ACC112 (cell line): ENCODE data around the gene ZEB2.

ENCODE experiments used
- H2AFZ ChIP-seq: fragments of 200-600 bp; sonication (generic); one replicate; pipeline ENCODE4 v1.6.0; 2017; ENCODE audit warnings: antibody characterized with exemption, low read length; ENCODE audit not compliant: unreplicated experiment
- H3K27ac ChIP-seq: fragments of 200-600 bp; sonication (generic); 2 replicates; pipeline ENCODE4 v1.5.1; 2014; ENCODE audit warnings: low read depth, mild to moderate bottlenecking, antibody characterized with exemption, low read length, moderate library complexity
- H3K27me3 ChIP-seq: fragments of 200-600 bp; sonication (generic); 2 replicates; pipeline ENCODE4 v1.6.1; 2014; ENCODE audit warnings: mild to moderate bottlenecking, antibody characterized with exemption, low read length, moderate library complexity, mixed read lengths; ENCODE audit not compliant: insufficient read depth
- H3K36me3 ChIP-seq: fragments of 200-600 bp; sonication (generic); 2 replicates; pipeline ENCODE4 v1.6.1; 2016; ENCODE audit warnings: mild to moderate bottlenecking, antibody characterized with exemption, low read length, moderate library complexity, mixed read lengths; ENCODE audit not compliant: insufficient read depth
- H3K4me1 ChIP-seq: fragments of 200-600 bp; sonication (generic); one replicate; pipeline ENCODE4 v1.6.1; 2016; ENCODE audit warnings: low read length, mixed read lengths; ENCODE audit not compliant: insufficient read depth, unreplicated experiment, control insufficient read depth
- H3K4me3 ChIP-seq: fragments of 200-600 bp; sonication (generic); 2 replicates; pipeline ENCODE4 v1.5.1; 2014; ENCODE audit warnings: mild to moderate bottlenecking, low read depth, low read length
- H3K79me2 ChIP-seq: fragments of 200-600 bp; sonication (generic); one replicate; pipeline ENCODE4 v1.6.0; 2016; ENCODE audit warnings: low read length; ENCODE audit not compliant: control insufficient read depth, unreplicated experiment, insufficient read depth

The ZEB2 gene

GRCh38 chr2:144495227-144496091, 24.5 kb downstream of the ZEB2 start:
- Histone ChIP-seq H3K79me2 (peaks cover 88% of the 10 kb centered on the region), H3K27me3 (no peaks in the 10 kb centered on the region), H3K4me1 (peaks cover 23% of the 10 kb centered on the region), H2AFZ (no peak overlapping the region), H3K36me3 (peaks cover 19% of the 10 kb centered on the region), H3K27ac (peak overlapping the region; percentile 52), H3K4me3 (peak overlapping the region; percentile 36)

GRCh38 chr2:144493027-144493809, 26.7 kb downstream of the ZEB2 start:
- peaks cover 23% of the 10 kb centered on the region for H3K4me1 ChIP-seq
- H3K27me3 ChIP-seq, result no peaks in the 10 kb centered on the region
- H3K36me3 ChIP-seq, result peaks cover 13% of the 10 kb centered on the region
- H3K4me3 ChIP-seq, result no peak overlapping the region
- peaks cover 82% of the 10 kb centered on the region for H3K79me2 ChIP-seq
- no peak overlapping the region for H3K27ac ChIP-seq
- H2AFZ ChIP-seq, result no peak overlapping the region

- H2AFZ ChIP-seq, result no peak overlapping the region
Observed at GRCh38 chr2:144490857-144491256, 29.1 kb downstream of the ZEB2 start.

GRCh38 chr2:144490017-144490416, 29.9 kb downstream of the ZEB2 start:
- peaks cover 60% of the 10 kb centered on the region for H3K79me2 ChIP-seq
- no peak overlapping the region for H3K27ac ChIP-seq

More at GRCh38 chr2:144490857-144491256, 29.1 kb downstream of the ZEB2 start:
- Histone ChIP-seq H3K4me3 (no peak overlapping the region), H3K79me2 (peaks cover 68% of the 10 kb centered on the region), H3K27ac (no peak overlapping the region), H3K36me3 (peaks cover 13% of the 10 kb centered on the region), H3K4me1 (peaks cover 11% of the 10 kb centered on the region), H3K27me3 (no peaks in the 10 kb centered on the region)

GRCh38 chr2:144489315-144489916, 30.5 kb downstream of the ZEB2 start:
- Histone ChIP-seq H3K36me3 (peaks cover 13% of the 10 kb centered on the region), H2AFZ (no peak overlapping the region), H3K27me3 (no peaks in the 10 kb centered on the region), H3K27ac (no peak overlapping the region), H3K4me1 (peaks cover 6% of the 10 kb centered on the region), H3K79me2 (peaks cover 60% of the 10 kb centered on the region), H3K4me3 (no peak overlapping the region)

More at GRCh38 chr2:144490017-144490416, 29.9 kb downstream of the ZEB2 start:
- Histone ChIP-seq H2AFZ (no peak overlapping the region), H3K4me1 (peaks cover 3% of the 10 kb centered on the region), H3K4me3 (no peak overlapping the region), H3K36me3 (peaks cover 13% of the 10 kb centered on the region), H3K27me3 (no peaks in the 10 kb centered on the region)

- Histone ChIP-seq H3K36me3 (no peaks in the 10 kb centered on the region; the same call in 1 of the 2 replicates), H2AFZ (no peak overlapping the region), H3K4me1 (peaks cover 32% of the 10 kb centered on the region), H3K4me3 (no peak overlapping the region), H3K27ac (no peak overlapping the region), H3K79me2 (peaks cover 53% of the 10 kb centered on the region), H3K27me3 (no peaks in the 10 kb centered on the region)
Observed at GRCh38 chr2:144484201-144484948, 35.5 kb downstream of the ZEB2 start.

GRCh38 chr2:144481666-144482065, 38.3 kb downstream of the ZEB2 start:
- Histone ChIP-seq H3K36me3 (no peaks in the 10 kb centered on the region; the same call in 1 of the 2 replicates), H2AFZ (no peak overlapping the region), H3K79me2 (peaks cover 62% of the 10 kb centered on the region), H3K4me1 (peaks cover 50% of the 10 kb centered on the region), H3K27ac (peak overlapping the region; percentile 52), H3K27me3 (no peaks in the 10 kb centered on the region), H3K4me3 (no peak overlapping the region; the same call in 1 of the 2 replicates)

GRCh38 chr2:144481109-144481508, 38.8 kb downstream of the ZEB2 start:
- Histone ChIP-seq H3K27ac (peak overlapping the region; percentile 52), H3K4me3 (no peak overlapping the region), H3K36me3 (no peaks in the 10 kb centered on the region; the same call in 1 of the 2 replicates), H2AFZ (no peak overlapping the region), H3K4me1 (peaks cover 50% of the 10 kb centered on the region), H3K27me3 (no peaks in the 10 kb centered on the region), H3K79me2 (peaks cover 63% of the 10 kb centered on the region)

- peaks cover 70% of the 10 kb centered on the region for H3K79me2 ChIP-seq
Observed at GRCh38 chr2:144480285-144480684, 39.6 kb downstream of the ZEB2 start.

GRCh38 chr2:144479659-144480058, 40.3 kb downstream of the ZEB2 start:
- H3K4me1 ChIP-seq, result peaks cover 49% of the 10 kb centered on the region
- H3K79me2 ChIP-seq, result peaks cover 66% of the 10 kb centered on the region

More at GRCh38 chr2:144480285-144480684, 39.6 kb downstream of the ZEB2 start:
- Histone ChIP-seq H3K4me1 (peaks cover 50% of the 10 kb centered on the region), H3K36me3 (no peaks in the 10 kb centered on the region; the same call in 1 of the 2 replicates), H3K27ac (peak overlapping the region; percentile 52), H3K4me3 (no peak overlapping the region), H2AFZ (no peak overlapping the region), H3K27me3 (no peaks in the 10 kb centered on the region)

More at GRCh38 chr2:144479659-144480058, 40.3 kb downstream of the ZEB2 start:
- no peaks in the 10 kb centered on the region for H3K27me3 ChIP-seq
- no peak overlapping the region for H3K4me3 ChIP-seq
- H2AFZ ChIP-seq, result no peak overlapping the region
- peak overlapping the region; percentile 52; the same call in 1 of the 2 replicates for H3K27ac ChIP-seq
- no peaks in the 10 kb centered on the region; the same call in 1 of the 2 replicates for H3K36me3 ChIP-seq
